GM23248 (cell line): ENCODE results near the gene PSMB10. TPM values are rescaled to one million over a fixed set of nuclear protein-coding genes. Genes with fewer than 3 reads are reported as not detected.

Experiments
- DNase-seq: peaks from one replicate; pipeline ENCODE4 v3.0.0-alpha.2; 2015
- H2AFZ ChIP-seq: fragments of 200-600 bp; sonication (generic); 2 replicates; pipeline ENCODE4 v1.6.1; 2016; ENCODE audit warnings: antibody characterized with exemption
- H3F3A ChIP-seq: fragments of 200-600 bp; sonication (generic); 2 replicates; pipeline ENCODE4 v1.6.1; 2016; ENCODE audit warnings: mild to moderate bottlenecking, antibody characterized with exemption, mixed run types; ENCODE audit not compliant: insufficient read depth
- H3K27ac ChIP-seq: fragments of 200-600 bp; sonication (generic); 2 replicates; pipeline ENCODE4 v1.5.1; 2016; ENCODE audit warnings: mild to moderate bottlenecking
- H3K27me3 ChIP-seq: fragments of 200-600 bp; sonication (generic); replicated peaks from 2 replicates; pipeline ENCODE4 v1.6.1; 2016; ENCODE audit warnings: mild to moderate bottlenecking; ENCODE audit not compliant: insufficient read depth
- H3K36me3 ChIP-seq: fragments of 200-600 bp; sonication (generic); 2 replicates; pipeline ENCODE4 v1.6.1; 2016; ENCODE audit warnings: low read depth, mild to moderate bottlenecking
- H3K4me1 ChIP-seq: fragments of 200-600 bp; sonication (generic); 2 replicates; pipeline ENCODE4 v1.6.1; 2016; ENCODE audit warnings: mild to moderate bottlenecking; ENCODE audit not compliant: insufficient read depth
- H3K4me2 ChIP-seq: fragments of 200-600 bp; sonication (generic); one replicate; pipeline ENCODE4 v1.6.1; 2016; ENCODE audit warnings: mild to moderate bottlenecking; ENCODE audit not compliant: unreplicated experiment
- H3K4me3 ChIP-seq: fragments of 200-600 bp; sonication (generic); 2 replicates; pipeline ENCODE4 v1.5.1; 2016; ENCODE audit warnings: mild to moderate bottlenecking
- H3K79me2 ChIP-seq: fragments of 200-600 bp; sonication (generic); 2 replicates; pipeline ENCODE4 v1.6.1; 2016; ENCODE audit warnings: mild to moderate bottlenecking; ENCODE audit not compliant: insufficient read depth
- H3K9ac ChIP-seq: fragments of 200-600 bp; sonication (generic); 2 replicates; pipeline ENCODE4 v1.6.1; 2016; ENCODE audit warnings: mild to moderate bottlenecking
- H3K9me2 ChIP-seq: fragments of 200-600 bp; sonication (generic); 2 replicates; pipeline ENCODE4 v1.6.1; 2016; ENCODE audit warnings: mixed run types, mild to moderate bottlenecking, moderate library complexity; ENCODE audit not compliant: insufficient read depth
- H3K9me3 ChIP-seq: fragments of 200-600 bp; sonication (generic); one replicate; pipeline ENCODE4 v1.6.1; 2017; ENCODE audit warnings: low read depth
- H4K20me1 ChIP-seq: fragments of 200-600 bp; sonication (generic); 2 replicates; pipeline ENCODE4 v1.6.0; 2016; ENCODE audit not compliant: insufficient read depth
- EZH2 ChIP-seq: fragments of 200-600 bp; sonication (generic); IDR thresholded peaks from 2 replicates; pipeline ENCODE4 v1.6.1; 2018; ENCODE audit warnings: antibody characterized with exemption, mild to moderate bottlenecking; ENCODE audit not compliant: insufficient read depth, poor library complexity, severe bottlenecking
- EZH2phosphoT487 ChIP-seq: fragments of 200-600 bp; sonication (generic); IDR thresholded peaks from 2 replicates; pipeline ENCODE4 v1.6.1; 2018; ENCODE audit warnings: antibody characterized with exemption, moderate library complexity, mild to moderate bottlenecking, low read depth; ENCODE audit not compliant: insufficient read depth
- WGBS, 2 experiments: methylation state at CpG; one replicate each; pipeline ENCODE4 v1.1.6; 2015 to 2017; ENCODE audit warnings: low lambda C conversion rate in 2 of 2, low coverage in 1 of 2; ENCODE audit errors: missing lambda C conversion rate in 2 of 2; 5-methylcytosine and 5-hydroxymethylcytosine counted together
- in situ Hi-C: fragments of 300-500 bp; cut with MboI; formaldehyde crosslinking; loops from 2 replicates; pipeline ENCODE4 v1.15.0; 2020
- polyA plus RNA-seq: library from polyadenylated mRNA; unstranded; fragments of >200 nt; fragmentation: Nextera tagmentation; extraction: Ambion mirVana; gene quantifications from 2 replicates; pipeline ENCODE4 v1.2.1, GENCODE V29; 2016
- total RNA-seq: library from RNA; depleted of rRNA; stranded (reverse); fragments of >200 nt; shearing (Covaris generic); gene quantifications from 2 replicates; pipeline ENCODE4 v1.2.3, GENCODE V29; 2014

Gene PSMB10
- total and polyA plus RNA-seq, 2 experiments from 2014 or later: 18.9 to 55.1 TPM

DNA sequence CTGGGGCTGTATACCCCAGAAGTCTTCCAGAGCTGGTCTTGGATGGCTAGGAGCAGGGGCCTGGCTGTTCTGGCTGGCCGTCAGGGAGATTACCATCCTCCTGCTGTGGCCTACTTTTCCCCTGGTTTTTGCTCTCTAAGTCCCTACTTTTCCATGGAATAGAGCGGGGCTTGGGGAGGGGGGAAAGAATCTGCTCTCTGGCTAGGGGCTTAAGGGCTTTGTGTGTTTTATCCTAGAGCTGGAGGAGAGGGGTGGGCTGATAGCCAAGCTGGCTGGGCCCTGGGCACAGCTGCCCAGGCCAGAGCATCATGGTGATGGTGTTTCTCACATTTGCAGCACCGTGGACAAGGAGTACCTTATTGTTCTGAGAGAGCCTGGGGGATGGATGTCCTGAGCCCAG is 48.3 kb downstream of the PSMB10 start:
- H3K4me1 ChIP-seq: peaks cover 10% of the 10 kb centered on the region
- no peak for DNase-seq
- no peak overlapping the region for H3K9ac ChIP-seq
- in situ Hi-C loops: no loop called here
- WGBS, 2 experiments: 76 to 84% methylated on average over 3 of the region's 3 CpGs
- H3K4me3 ChIP-seq: no peak overlapping the region
- no peaks in the 10 kb centered on the region for H3K9me2 ChIP-seq
- no peak overlapping the region for H2AFZ ChIP-seq
- no peaks in the 10 kb centered on the region for H4K20me1 ChIP-seq
- H3K79me2 ChIP-seq: peaks cover 2% of the 10 kb centered on the region
- no peaks in the 10 kb centered on the region for H3K36me3 ChIP-seq
- H3K9me3 ChIP-seq: no peaks in the 10 kb centered on the region
- H3K27me3 ChIP-seq: no peaks in the 10 kb centered on the region
- H3K4me2 ChIP-seq: no peak overlapping the region
- H3K27ac ChIP-seq: no peak overlapping the region
- no peak for TF ChIP-seq EZH2
- TF ChIP-seq EZH2phosphoT487: no peak
- H3F3A ChIP-seq: peaks cover 11% of the 10 kb centered on the region

GRCh38 chr16:67886387-67886786 is 50.3 kb downstream of the PSMB10 start:
- 87 to 90% methylated on average over 5 of the region's 5 CpGs for WGBS, 2 experiments
- Histone ChIP-seq H3K9ac (no peak overlapping the region), H3K9me2 (no peaks in the 10 kb centered on the region), H2AFZ (no peak overlapping the region), H3K27me3 (no peaks in the 10 kb centered on the region), H3K4me3 (no peak overlapping the region), H3F3A (peaks cover 11% of the 10 kb centered on the region), H3K79me2 (no peaks in the 10 kb centered on the region), H3K27ac (no peak overlapping the region), H4K20me1 (no peaks in the 10 kb centered on the region), H3K4me2 (no peak overlapping the region), H3K9me3 (no peaks in the 10 kb centered on the region), H3K4me1 (peaks cover 6% of the 10 kb centered on the region; the same call in 1 of the 2 replicates), H3K36me3 (no peaks in the 10 kb centered on the region; the same call in 1 of the 2 replicates)
- TF ChIP-seq EZH2 (no peak), EZH2phosphoT487 (no peak)
- in situ Hi-C loops: no loop called here
- DNase-seq: no peak

- Histone ChIP-seq H2AFZ (no peak overlapping the region), H3K9me2 (no peaks in the 10 kb centered on the region), H3K4me3 (no peak overlapping the region), H3K27ac (no peak overlapping the region), H3K79me2 (no peaks in the 10 kb centered on the region), H3K9me3 (no peaks in the 10 kb centered on the region), H3K27me3 (no peaks in the 10 kb centered on the region), H4K20me1 (no peaks in the 10 kb centered on the region), H3K9ac (no peak overlapping the region), H3K36me3 (no peaks in the 10 kb centered on the region; the same call in 1 of the 2 replicates), H3K4me1 (peaks cover 6% of the 10 kb centered on the region; the same call in 1 of the 2 replicates), H3F3A (peaks cover 11% of the 10 kb centered on the region), H3K4me2 (no peak overlapping the region)
- TF ChIP-seq EZH2phosphoT487: no peak
- TF ChIP-seq EZH2: no peak
- in situ Hi-C loops: no loop called here
- no peak for DNase-seq
- WGBS, 2 experiments: 94 to 97% methylated on average over 18 to 19 of the region's 19 CpGs
Measured at GRCh38 chr16:67885976-67886375, 50.7 kb downstream of the PSMB10 start.

DNA sequence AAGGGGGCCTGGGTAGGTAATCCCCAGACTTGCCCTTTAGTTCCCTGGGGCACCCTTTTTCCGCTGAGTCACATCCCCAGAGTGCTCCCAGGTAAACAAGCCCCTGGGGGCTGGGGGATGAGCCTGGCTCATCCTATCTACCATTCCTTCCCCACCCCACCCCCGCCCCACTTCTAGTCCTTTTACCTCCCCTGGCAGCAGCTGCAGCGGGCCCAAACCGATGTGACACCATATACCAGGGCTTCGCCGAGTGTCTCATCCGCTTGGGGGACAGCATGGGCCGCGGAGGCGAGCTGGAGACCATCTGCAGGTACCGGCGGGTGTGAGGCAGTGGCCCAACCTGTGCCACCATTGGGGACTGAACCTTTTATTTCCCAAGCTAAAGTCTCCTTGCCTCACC is 51.1 kb downstream of the PSMB10 start:
- no peak overlapping the region for H3K4me2 ChIP-seq
- no peaks in the 10 kb centered on the region for H3K9me2 ChIP-seq
- no peaks in the 10 kb centered on the region for H3K27me3 ChIP-seq
- H3K4me3 ChIP-seq: no peak overlapping the region
- peaks cover 6% of the 10 kb centered on the region; the same call in 1 of the 2 replicates for H3K4me1 ChIP-seq
- no peaks in the 10 kb centered on the region for H3K79me2 ChIP-seq
- 91 to 93% methylated on average over 10 to 12 of the region's 12 CpGs for WGBS, 2 experiments
- in situ Hi-C loops: no loop called here
- H3K9me3 ChIP-seq: no peaks in the 10 kb centered on the region
- no peaks in the 10 kb centered on the region; the same call in 1 of the 2 replicates for H3K36me3 ChIP-seq
- no peak overlapping the region for H3K27ac ChIP-seq
- H4K20me1 ChIP-seq: no peaks in the 10 kb centered on the region
- TF ChIP-seq EZH2phosphoT487 (no peak), EZH2 (no peak)
- H2AFZ ChIP-seq: no peak overlapping the region
- H3K9ac ChIP-seq: no peak overlapping the region
- no peak for DNase-seq
- peaks cover 11% of the 10 kb centered on the region for H3F3A ChIP-seq
